Renal cortical epithelial cell (primary cell): ENCODE measurements around the gene LIPE. TPM values are rescaled to one million over a fixed set of nuclear protein-coding genes. Genes with fewer than 3 reads are reported as not detected.
"Not testable (repeated sequence)": the region's sequence is repeated elsewhere in the genome, so short reads cannot be mapped to it uniquely, and the experiment has no call there.

Experiments used
- DNase-seq: peaks from one replicate; pipeline ENCODE4 v3.0.0-alpha.2; 2011; ENCODE audit warnings: low read depth
- total RNA-seq: library from RNA; depleted of rRNA; stranded (reverse); fragments of >200 nt; gene quantifications from 2 replicates; pipeline ENCODE4 v1.2.3, GENCODE V29; 2014

The LIPE gene
- total RNA-seq, 1 donor from 2014 or later = 1.2 TPM

GRCh38 chr19:42448306-42448705 is 21.1 kb upstream of the LIPE start:
- DNase-seq = not testable (repeated sequence)

- DNase-seq = no peak
Observed at GRCh38 chr19:42445948-42446347, 18.8 kb upstream of the LIPE start.

GRCh38 chr19:42443944-42444398 is 16.8 kb upstream of the LIPE start:
- no peak for DNase-seq

- peak; percentile 34 for DNase-seq
Observed at GRCh38 chr19:42442833-42443232, 15.6 kb upstream of the LIPE start, which contains the start of gene CXCL17. CXCL17 (minus strand) TSS chr19:42442946; CDS start chr19:42442832, 114 bp downstream.

DNA sequence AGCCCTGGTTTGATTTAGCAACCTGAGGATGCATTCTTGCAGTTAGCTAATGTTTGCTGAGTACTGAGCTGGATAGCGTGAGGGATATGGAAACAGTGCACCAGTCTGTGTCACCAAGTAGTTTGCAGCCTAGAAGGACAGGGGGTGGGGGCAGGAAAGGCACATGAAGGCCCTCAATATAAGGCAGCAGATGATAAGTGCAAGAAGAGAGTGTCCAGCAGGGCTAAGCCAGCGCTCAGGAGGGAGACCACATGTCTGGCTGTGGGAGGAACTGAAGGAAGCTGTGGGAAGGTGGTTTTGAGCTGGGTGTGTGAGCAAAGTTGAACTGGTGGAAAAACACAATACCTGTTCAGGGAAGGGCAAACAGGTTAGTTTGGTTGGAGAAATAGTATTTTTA is 13.9 kb upstream of the LIPE start:
- DNase-seq = peak; percentile 11

DNA sequence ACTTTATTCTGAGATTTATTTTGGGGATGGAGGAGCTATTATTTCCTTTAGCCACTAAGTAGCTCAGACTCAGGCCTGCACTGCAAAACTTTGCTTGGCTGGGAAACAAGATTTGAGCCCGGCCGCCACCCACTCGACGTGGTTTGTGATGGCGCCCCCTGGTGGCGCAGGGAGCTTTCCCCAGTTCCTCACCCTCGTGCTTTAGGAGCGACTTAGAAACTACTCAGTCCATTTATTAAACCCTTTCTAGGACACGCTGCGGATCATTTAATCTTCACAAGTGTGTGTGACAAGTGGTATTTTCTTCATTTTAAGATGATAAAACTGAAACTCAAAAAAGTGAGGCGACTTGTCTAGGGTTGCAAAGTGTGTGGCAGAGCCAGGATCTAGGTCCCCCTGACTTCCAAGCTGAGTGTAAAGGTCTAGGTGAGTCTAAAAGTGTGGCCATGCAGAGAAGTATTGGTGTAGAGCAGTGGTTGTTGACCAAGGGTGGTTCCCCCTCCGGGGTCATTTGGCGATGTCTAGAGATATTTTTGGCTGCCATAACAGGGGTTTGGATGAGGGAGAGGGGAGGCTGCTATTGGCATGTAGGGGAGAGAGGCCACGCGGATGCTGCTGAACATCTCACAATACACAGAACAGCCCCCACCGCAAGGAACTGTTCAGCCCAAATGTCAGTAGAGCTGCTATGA is 13.3 kb upstream of the LIPE start:
- peak; percentile 32 for DNase-seq

- no peak for DNase-seq
Observed at GRCh38 chr19:42436006-42436405, 8.8 kb upstream of the LIPE start.

DNA sequence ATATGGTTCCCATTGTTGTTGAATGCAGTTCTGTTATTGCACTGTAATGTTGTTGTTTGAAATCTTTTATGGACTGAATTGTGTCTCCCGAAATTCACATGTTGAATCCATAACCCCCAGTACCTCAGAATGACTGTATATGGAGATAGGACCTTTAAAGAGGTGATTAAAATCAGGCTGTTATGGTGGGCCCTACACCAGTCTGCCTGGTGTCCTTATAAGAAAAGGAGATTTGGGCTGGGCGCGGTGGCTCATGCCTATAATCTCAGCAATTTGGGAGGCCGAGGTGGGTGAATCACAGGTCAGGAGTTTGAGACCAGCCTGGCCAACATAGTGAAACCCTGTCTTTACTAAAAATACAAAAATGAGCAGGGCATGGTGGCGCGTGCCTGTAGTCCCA is 8.1 kb upstream of the LIPE start:
- no peak for DNase-seq

- peak; percentile 65 for DNase-seq
Observed at GRCh38 chr19:42433503-42434260, 6.5 kb upstream of the LIPE start.

GRCh38 chr19:42431486-42431885 is 4.3 kb upstream of the LIPE start:
- no peak for DNase-seq

- DNase-seq = no peak
Observed at GRCh38 chr19:42428676-42429075, 1.5 kb upstream of the LIPE start.

DNA sequence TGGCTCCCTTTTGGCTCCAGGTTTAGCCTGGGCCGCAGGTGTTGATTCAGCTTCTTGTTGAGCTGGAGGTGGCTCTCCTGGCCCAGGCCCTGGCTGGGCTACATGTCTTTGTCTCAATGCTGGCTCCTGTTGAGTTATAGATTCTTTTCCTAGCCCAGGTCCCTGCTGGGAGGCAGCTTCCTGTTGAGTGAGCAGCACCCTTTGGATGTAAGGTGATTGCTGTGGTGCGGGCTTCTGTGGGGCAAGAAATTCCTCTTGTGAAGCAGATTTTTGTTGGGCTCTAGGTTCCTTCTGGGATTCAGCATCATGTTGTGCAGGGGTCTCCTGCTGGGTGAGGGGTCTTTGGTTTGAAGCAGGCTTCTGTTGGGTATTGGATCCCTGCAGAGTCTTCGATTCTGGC is 545 bp downstream of the LIPE start:
- no peak for DNase-seq

DNA sequence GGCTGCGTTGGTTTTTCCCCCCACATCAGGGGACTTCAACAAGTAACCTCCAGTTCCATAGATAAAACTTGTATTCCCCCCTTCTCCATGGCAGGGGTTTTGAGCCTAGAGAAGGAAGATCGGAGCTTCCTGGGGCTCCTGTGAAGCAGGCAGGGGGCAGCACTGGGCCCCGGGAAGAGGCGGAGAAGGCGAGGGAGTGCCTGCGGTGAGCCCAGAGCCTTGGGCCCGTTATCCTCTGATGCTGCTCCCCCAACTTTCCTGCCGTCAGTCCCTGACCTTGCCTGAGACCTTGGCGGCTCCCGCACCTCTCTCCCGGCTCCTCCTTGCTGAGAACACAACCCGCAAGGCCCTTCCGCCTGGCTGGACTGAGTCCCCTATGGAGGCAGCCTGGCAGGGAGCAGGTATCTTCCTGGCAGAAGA is 2.5 kb downstream of the LIPE start:
- DNase-seq = no peak

GRCh38 chr19:42424345-42424707 is 2.9 kb downstream of the LIPE start:
- no peak for DNase-seq

- peak; percentile 82 for DNase-seq
Observed at GRCh38 chr19:42423462-42424344, 3.5 kb downstream of the LIPE start.

DNA sequence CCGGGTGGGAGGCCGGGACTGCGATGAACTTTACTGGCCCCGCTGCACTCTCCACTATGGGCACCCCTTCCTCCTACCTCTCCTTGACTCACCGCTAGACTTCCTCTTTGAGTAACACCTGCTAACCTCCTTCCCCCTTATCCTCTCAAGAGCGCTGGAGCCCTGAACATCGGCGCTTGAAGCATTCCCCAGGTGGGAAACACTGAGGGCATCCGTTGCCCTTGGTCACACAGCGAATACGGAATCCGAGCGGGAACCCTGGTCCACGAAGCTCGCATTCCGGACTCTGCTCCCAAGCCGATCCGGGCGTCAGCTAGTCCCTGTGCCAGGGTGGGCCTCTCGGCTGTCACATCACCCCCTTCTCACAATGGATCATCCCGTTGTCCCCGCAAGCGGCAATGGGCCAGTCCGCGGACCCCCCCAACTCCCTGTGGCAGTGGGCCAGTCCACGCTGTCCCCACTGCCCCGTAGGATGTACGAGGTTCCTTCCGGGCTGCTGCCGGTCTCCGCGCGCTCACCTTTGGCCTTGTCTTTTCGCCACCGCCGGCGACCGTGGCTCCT is 4.2 kb downstream of the LIPE start:
- no peak for DNase-seq

DNA sequence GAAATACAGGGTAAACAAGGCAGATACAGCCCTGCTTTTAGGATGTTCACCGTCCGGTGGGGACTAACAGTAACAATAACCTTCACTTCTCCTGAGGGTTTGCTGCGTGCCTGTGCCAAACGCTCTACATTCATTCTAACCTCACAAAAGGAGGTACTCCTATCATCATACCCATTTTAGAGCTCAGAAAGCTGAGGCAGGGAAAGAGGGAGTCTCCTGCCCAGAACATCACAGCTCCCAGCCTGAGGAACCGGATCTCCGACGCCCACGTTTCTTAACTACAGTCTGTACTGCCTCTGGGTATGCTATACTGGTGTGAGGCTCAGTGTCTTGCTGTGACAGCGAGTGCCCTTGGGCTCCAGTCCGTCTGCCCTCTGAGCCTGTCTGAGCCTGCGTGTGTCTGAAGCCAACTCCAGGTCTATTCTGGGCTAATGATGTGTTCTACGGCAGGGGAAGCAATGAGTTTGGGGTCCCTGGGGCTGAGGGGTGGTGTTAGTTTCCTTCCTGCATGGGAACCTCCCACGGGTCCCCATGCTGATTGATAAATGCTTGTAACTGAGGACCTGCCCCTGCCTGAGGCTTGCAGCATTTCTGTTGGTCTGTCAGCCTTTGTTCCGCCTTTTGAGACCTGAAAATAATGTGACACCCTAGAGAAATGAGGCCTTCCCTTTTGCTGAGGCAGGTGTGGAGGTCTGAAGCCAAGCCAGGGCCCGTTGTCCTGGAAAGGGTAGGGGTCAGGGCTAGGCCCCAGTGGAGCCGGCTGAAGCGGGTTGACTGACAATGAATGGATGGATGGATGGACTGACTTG is 4.9 kb downstream of the LIPE start:
- no peak for DNase-seq

GRCh38 chr19:42421591-42422031 is 5.6 kb downstream of the LIPE start:
- DNase-seq = no peak

DNA sequence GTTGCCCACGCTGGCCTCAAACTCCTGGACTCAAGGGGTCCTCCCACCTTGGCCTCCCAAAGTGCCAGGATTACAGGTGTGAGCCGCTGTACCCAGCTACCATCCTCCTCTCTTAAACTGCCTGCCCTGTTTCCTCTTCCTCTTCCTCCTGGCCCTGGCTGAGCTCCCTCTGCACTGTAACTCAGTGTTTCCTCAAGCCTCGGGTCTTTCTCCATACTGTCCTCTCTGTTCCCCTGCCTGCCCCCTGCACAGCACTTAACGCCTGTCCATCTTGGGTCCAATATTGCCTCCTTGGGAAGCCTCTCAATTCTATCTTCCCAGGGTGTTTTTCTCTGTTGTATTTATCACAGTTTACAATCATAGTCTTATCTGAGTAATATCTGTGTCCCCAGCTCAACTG is 6.1 kb downstream of the LIPE start:
- no peak for DNase-seq

GRCh38 chr19:42420055-42420544 is 7.1 kb downstream of the LIPE start:
- DNase-seq = no peak

GRCh38 chr19:42419309-42419708 is 7.9 kb downstream of the LIPE start:
- DNase-seq = no peak
